ENCODE measurements around the gene ASB2. TPM values are rescaled to one million over a fixed set of nuclear protein-coding genes. Genes with fewer than 3 reads are reported as not detected.

Gene ASB2
- total and polyA plus RNA-seq, 2 of the 4 experiments (the other 2 are of a cell fraction): 0.54 to 0.77 TPM

DNA sequence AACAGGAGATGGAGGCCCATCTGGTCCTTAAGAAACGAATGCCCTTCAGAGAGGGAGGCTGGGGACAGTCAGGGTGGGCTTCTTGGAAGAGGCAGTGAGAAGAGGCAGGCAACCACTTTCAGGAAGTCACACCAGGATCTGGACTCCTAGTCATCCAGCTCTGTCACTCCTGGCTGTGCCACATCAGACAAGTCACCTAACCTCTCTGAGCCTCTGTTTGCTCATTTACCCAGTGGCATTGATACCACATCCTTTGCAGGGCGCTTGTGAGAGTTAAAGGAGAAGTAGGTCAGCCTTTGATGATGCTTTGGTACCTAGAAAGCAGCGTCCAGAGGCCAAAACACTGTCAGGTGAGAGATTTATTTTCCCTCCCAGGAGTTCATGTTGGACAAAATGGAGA, 31.9 kb upstream of the ASB2 start:
- H2AK5ac ChIP-seq (ENCODE audit: low read depth, low read length): no peak overlapping the region
- no peak overlapping the region for H2BK5ac ChIP-seq (ENCODE audit: low read depth, low read length, poor library complexity, severe bottlenecking)
- H3K36me3 ChIP-seq (ENCODE audit: control insufficient read depth, insufficient read depth, low read length): no peaks in the 10 kb centered on the region
- H2BK15ac ChIP-seq (ENCODE audit: low read depth, low read length): no peak overlapping the region
- H3K9me1 ChIP-seq (ENCODE audit: insufficient read depth, low read length): no peaks in the 10 kb centered on the region
- no peaks in the 10 kb centered on the region for H4K20me1 ChIP-seq (ENCODE audit: insufficient read depth, low read length)
- ATAC-seq (ENCODE audit: low read depth): no peak
- WGBS, 2 experiments (ENCODE audit: extremely low coverage in 2 of 2, insufficient read length in 1 of 2): no CpG with 5 or more reads among the region's 3 CpGs
- H3K9me3 ChIP-seq (ENCODE audit: control insufficient read depth, insufficient read depth, low read length): no peaks in the 10 kb centered on the region
- intact Hi-C loops (cut with micrococcal nuclease): no loop called here
- no peak for DNase-seq
- no peak overlapping the region for H2BK120ac ChIP-seq (ENCODE audit: low read depth, low read length)
- H4K5ac ChIP-seq (ENCODE audit: low read depth, low read length): no peak overlapping the region
- no TSS peak for BruUV-seq (replicated peaks)
- no peak overlapping the region for H2BK20ac ChIP-seq (ENCODE audit: low read depth, low read length)
- no peak for TF ChIP-seq MXI1 (IDR thresholded peaks at IDR 0.05; ENCODE audit: borderline replicate concordance, low read depth, low read length)
- no peak for TF ChIP-seq POLR2A (IDR thresholded peaks at IDR 0.05; ENCODE audit: low read depth, low read length)
- no peak for TF ChIP-seq RFX5 (IDR thresholded peaks at IDR 0.05; ENCODE audit: low read depth, low read length)
- no peak for TF ChIP-seq MAZ (IDR thresholded peaks at IDR 0.05; ENCODE audit: borderline replicate concordance, low read depth, low read length)
- TF ChIP-seq SMC3 (IDR thresholded peaks at IDR 0.05; ENCODE audit: low read depth, low read length): no peak
- no peak for TF ChIP-seq USF2 (IDR thresholded peaks at IDR 0.05; ENCODE audit: low read depth, low read length)
- no peak for TF ChIP-seq BHLHE40 (IDR thresholded peaks at IDR 0.05; ENCODE audit: low read depth, low read length)
- no peak for TF ChIP-seq CHD1 (IDR thresholded peaks at IDR 0.05; ENCODE audit: low read depth, low read length)
- TF ChIP-seq NFE2L2 (IDR thresholded peaks at IDR 0.05; ENCODE audit: low read depth, low read length): no peak
- TF ChIP-seq, protein P1, sequence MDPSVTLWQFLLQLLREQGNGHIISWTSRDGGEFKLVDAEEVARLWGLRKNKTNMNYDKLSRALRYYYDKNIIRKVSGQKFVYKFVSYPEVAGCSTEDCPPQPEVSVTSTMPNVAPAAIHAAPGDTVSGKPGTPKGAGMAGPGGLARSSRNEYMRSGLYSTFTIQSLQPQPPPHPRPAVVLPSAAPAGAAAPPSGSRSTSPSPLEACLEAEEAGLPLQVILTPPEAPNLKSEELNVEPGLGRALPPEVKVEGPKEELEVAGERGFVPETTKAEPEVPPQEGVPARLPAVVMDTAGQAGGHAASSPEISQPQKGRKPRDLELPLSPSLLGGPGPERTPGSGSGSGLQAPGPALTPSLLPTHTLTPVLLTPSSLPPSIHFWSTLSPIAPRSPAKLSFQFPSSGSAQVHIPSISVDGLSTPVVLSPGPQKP (IDR thresholded peaks at IDR 0.05; ENCODE audit: borderline replicate concordance, low read depth, low read length): no peak
- TF ChIP-seq CEBPB (IDR thresholded peaks at IDR 0.05; ENCODE audit: low read depth, low read length): no peak
- TF ChIP-seq, protein P2, sequence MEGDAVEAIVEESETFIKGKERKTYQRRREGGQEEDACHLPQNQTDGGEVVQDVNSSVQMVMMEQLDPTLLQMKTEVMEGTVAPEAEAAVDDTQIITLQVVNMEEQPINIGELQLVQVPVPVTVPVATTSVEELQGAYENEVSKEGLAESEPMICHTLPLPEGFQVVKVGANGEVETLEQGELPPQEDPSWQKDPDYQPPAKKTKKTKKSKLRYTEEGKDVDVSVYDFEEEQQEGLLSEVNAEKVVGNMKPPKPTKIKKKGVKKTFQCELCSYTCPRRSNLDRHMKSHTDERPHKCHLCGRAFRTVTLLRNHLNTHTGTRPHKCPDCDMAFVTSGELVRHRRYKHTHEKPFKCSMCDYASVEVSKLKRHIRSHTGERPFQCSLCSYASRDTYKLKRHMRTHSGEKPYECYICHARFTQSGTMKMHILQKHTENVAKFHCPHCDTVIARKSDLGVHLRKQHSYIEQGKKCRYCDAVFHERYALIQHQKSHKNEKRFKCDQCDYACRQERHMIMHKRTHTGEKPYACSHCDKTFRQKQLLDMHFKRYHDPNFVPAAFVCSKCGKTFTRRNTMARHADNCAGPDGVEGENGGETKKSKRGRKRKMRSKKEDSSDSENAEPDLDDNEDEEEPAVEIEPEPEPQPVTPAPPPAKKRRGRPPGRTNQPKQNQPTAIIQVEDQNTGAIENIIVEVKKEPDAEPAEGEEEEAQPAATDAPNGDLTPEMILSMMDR (conservative IDR thresholded peaks at IDR 0.05; ENCODE audit: low read depth, low read length): no peak
- H3K4me1 ChIP-seq (ENCODE audit: control insufficient read depth, insufficient read depth, low read length): no peaks in the 10 kb centered on the region
- POLR2A ChIA-PET (ENCODE audit: unreplicated experiment): no interaction called here
- H3K4me3 ChIP-seq (ENCODE audit: insufficient read depth, low read depth, low read length): no peak overlapping the region
- peaks cover 42% of the 10 kb centered on the region; the same call in 1 of the 2 replicates for H3K27me3 ChIP-seq (ENCODE audit: control insufficient read depth, insufficient read depth, low read length)
- no peaks in the 10 kb centered on the region for H3K79me1 ChIP-seq (ENCODE audit: low read depth in 1 of 2, low read length in 2 of 2)
- H2AK9ac ChIP-seq (replicated peaks; ENCODE audit: low read depth, low read length, poor library complexity): no peak overlapping the region
- H3K18ac ChIP-seq (ENCODE audit: low read depth, low read length): no peak overlapping the region
- no peak overlapping the region for H3K9ac ChIP-seq (ENCODE audit: low read depth, low read length)
- dilution Hi-C loops (cut with HindIII; ENCODE audit: low sequenced_read_pairs, unreplicated experiment): no loop called here
- no peak overlapping the region for H4K8ac ChIP-seq (ENCODE audit: low read depth in 2 of 2, low read length in 2 of 2)
- H2AFZ ChIP-seq (replicated peaks; ENCODE audit: low read length, poor library complexity): no peak overlapping the region
- H3K14ac ChIP-seq (replicated peaks; ENCODE audit: low read depth, low read length): no peak overlapping the region
- CTCF ChIA-PET: no interaction called here
- no peak overlapping the region for H3K27ac ChIP-seq (ENCODE audit: insufficient read depth, low read length)
- in situ Hi-C loops (cut with MboI; ENCODE audit: low sequenced_read_pairs): no loop called here
- no peak overlapping the region for H4K91ac ChIP-seq (ENCODE audit: insufficient read depth, low read depth, low read length)
- no peak overlapping the region for H3K4ac ChIP-seq (ENCODE audit: low read depth, low read length)
- H3K4me2 ChIP-seq (ENCODE audit: low read depth, low read length): no peak overlapping the region
- no peak overlapping the region for H3K56ac ChIP-seq (ENCODE audit: extremely low read depth, insufficient read depth, low read length)
- no peak overlapping the region for H3K23ac ChIP-seq (ENCODE audit: low read depth, low read length)

All from IMR-90 (cell line).